ENCODE results near the gene ADSS2. TPM values are rescaled to one million over a fixed set of nuclear protein-coding genes. Genes with fewer than 3 reads are reported as not detected.

ADSS2 gene
- total and polyA plus RNA-seq, 2 of the 4 experiments (the other 2 are of a cell fraction), result 14.9 to 30.1 TPM

DNA sequence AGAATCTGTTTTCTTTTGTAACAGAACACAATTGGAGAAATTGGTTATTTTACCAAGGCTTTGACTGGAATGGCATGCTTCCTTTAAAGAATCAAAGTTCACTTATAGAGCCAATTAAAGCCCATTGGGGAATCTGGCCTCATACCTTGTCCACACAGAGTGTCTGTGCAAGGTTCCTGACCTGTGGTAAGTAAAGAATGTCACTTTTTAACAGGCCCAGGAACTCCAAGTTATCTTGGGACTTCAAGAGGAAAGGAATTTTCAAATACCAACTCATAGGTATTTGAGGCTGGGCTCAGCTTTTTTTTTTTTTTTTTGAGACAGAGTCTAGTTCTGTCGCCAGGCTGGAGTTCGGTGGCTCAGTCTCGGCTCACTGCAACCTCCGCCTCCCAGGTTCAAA is 7.1 kb upstream of the ADSS2 start:
- Histone ChIP-seq H3K4ac (ENCODE audit: low read depth, low read length) (no peak overlapping the region), H2BK15ac (ENCODE audit: low read depth, low read length) (no peak overlapping the region), H3K14ac (replicated peaks; ENCODE audit: low read depth, low read length) (no peak overlapping the region), H3K4me3 (ENCODE audit: insufficient read depth, low read depth, low read length) (no peak overlapping the region), H4K91ac (ENCODE audit: insufficient read depth, low read depth, low read length) (no peak overlapping the region), H2AFZ (replicated peaks; ENCODE audit: low read length, poor library complexity) (no peak overlapping the region), H3K9ac (ENCODE audit: low read depth, low read length) (no peak overlapping the region), H3K9me1 (ENCODE audit: insufficient read depth, low read length) (no peaks in the 10 kb centered on the region; the same call in 1 of the 2 replicates), H3K56ac (ENCODE audit: extremely low read depth, insufficient read depth, low read length) (no peak overlapping the region), H3K4me2 (ENCODE audit: low read depth, low read length) (no peak overlapping the region), H4K5ac (ENCODE audit: low read depth, low read length) (no peak overlapping the region), H2BK5ac (ENCODE audit: low read depth, low read length, poor library complexity, severe bottlenecking) (no peak overlapping the region), H2BK20ac (ENCODE audit: low read depth, low read length) (no peak overlapping the region), H2AK5ac (ENCODE audit: low read depth, low read length) (no peak overlapping the region), H3K9me3 (ENCODE audit: control insufficient read depth, insufficient read depth, low read length) (peaks cover 3% of the 10 kb centered on the region; the same call in 1 of the 2 replicates), H3K18ac (ENCODE audit: low read depth, low read length) (no peak overlapping the region), H3K23ac (ENCODE audit: low read depth, low read length) (no peak overlapping the region), H3K79me1 (ENCODE audit: low read depth in 1 of 2, low read length in 2 of 2) (no peaks in the 10 kb centered on the region), H3K27me3 (ENCODE audit: control insufficient read depth, insufficient read depth, low read length) (no peaks in the 10 kb centered on the region), H3K4me1 (ENCODE audit: control insufficient read depth, insufficient read depth, low read length) (no peaks in the 10 kb centered on the region), H3K27ac (ENCODE audit: insufficient read depth, low read length) (no peak overlapping the region), H2AK9ac (replicated peaks; ENCODE audit: low read depth, low read length, poor library complexity) (no peak overlapping the region), H3K36me3 (ENCODE audit: control insufficient read depth, insufficient read depth, low read length) (no peaks in the 10 kb centered on the region; the same call in 1 of the 2 replicates), H4K8ac (ENCODE audit: low read depth in 2 of 2, low read length in 2 of 2) (no peak overlapping the region), H4K20me1 (ENCODE audit: insufficient read depth, low read length) (no peaks in the 10 kb centered on the region), H2BK120ac (ENCODE audit: low read depth, low read length) (no peak overlapping the region)
- intact Hi-C loops (cut with micrococcal nuclease), result no loop called here
- no peak for ATAC-seq (ENCODE audit: low read depth)
- no CpG with 5 or more reads among the region's 4 CpGs for WGBS, 2 experiments (ENCODE audit: extremely low coverage in 2 of 2, insufficient read length in 1 of 2)
- DNase-seq, result no peak
- in situ Hi-C loops (cut with MboI; ENCODE audit: low sequenced_read_pairs), result no loop called here
- no peak for TF ChIP-seq NFE2L2 (IDR thresholded peaks at IDR 0.05; ENCODE audit: low read depth, low read length)
- dilution Hi-C loops (cut with HindIII; ENCODE audit: low sequenced_read_pairs, unreplicated experiment), result no loop called here
- no TSS peak for BruUV-seq (replicated peaks)
- ChIA-PET POLR2A (ENCODE audit: unreplicated experiment) (no interaction called here), CTCF (interaction anchor here (0.6 kb wide), 2 partner anchors 37 to 145 kb away, joined by 3 read pairs; no protein-coding TSS in a partner anchor)

Data from IMR-90 (cell line).